Measurements from ENCODE around the gene EFS.

DNA sequence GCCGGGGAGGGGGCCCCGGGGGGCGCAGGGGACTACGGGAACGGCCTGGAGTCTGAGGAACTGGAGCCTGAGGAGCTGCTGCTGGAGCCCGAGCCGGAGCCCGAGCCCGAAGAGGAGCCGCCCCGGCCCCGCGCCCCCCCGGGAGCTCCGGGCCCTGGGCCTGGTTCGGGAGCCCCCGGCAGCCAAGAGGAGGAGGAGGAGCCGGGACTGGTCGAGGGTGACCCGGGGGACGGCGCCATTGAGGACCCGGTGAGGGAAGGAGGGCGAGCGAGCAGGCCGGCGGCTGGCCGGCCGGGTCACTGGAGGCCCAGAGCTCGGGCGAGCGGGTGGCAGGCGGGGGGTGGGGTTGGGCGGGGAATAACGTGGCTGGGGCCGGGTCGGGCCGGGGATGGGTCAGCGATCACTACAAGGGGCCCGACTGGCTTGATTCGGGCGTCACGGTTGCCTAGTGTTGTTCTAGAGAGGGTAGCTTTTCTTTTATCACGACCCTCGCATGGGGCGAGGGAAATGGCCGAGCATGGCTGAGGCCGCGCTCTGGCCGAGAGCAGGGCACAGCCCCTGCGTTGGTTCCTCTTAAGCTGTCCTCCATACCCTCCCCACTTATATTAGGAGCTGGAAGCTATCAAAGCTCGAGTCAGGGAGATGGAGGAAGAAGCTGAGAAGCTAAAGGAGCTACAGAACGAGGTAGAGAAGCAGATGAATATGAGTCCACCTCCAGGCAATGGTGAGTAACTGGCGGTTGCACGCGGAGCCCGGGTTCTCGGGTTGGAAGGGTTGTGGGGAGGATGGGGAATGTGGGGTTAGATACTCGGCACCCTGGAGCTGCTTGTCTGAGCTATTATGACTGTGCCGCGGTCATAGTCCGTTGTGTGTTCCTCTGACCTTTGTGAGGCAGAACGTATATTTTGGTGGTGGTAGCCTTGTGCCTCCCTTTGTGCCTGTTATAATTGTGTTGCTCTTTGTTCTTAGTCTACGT lies 43.1 kb downstream of the EFS start:
- no peak for TF ChIP-seq EP300 (IDR thresholded peaks at IDR 0.05; ENCODE audit: low read depth)
- TF ChIP-seq, protein P1, sequence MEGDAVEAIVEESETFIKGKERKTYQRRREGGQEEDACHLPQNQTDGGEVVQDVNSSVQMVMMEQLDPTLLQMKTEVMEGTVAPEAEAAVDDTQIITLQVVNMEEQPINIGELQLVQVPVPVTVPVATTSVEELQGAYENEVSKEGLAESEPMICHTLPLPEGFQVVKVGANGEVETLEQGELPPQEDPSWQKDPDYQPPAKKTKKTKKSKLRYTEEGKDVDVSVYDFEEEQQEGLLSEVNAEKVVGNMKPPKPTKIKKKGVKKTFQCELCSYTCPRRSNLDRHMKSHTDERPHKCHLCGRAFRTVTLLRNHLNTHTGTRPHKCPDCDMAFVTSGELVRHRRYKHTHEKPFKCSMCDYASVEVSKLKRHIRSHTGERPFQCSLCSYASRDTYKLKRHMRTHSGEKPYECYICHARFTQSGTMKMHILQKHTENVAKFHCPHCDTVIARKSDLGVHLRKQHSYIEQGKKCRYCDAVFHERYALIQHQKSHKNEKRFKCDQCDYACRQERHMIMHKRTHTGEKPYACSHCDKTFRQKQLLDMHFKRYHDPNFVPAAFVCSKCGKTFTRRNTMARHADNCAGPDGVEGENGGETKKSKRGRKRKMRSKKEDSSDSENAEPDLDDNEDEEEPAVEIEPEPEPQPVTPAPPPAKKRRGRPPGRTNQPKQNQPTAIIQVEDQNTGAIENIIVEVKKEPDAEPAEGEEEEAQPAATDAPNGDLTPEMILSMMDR (IDR thresholded peaks at IDR 0.05) = no peak

Measured in transverse colon (tissue), 3 donors.